ENCODE measurements around the gene RFTN2. TPM values are rescaled to one million over a fixed set of nuclear protein-coding genes. Genes with fewer than 3 reads are reported as not detected.
"Not testable (repeated sequence)": the region's sequence is repeated elsewhere in the genome, so short reads cannot be mapped to it uniquely, and the experiment has no call there.

RFTN2 gene, protein sequence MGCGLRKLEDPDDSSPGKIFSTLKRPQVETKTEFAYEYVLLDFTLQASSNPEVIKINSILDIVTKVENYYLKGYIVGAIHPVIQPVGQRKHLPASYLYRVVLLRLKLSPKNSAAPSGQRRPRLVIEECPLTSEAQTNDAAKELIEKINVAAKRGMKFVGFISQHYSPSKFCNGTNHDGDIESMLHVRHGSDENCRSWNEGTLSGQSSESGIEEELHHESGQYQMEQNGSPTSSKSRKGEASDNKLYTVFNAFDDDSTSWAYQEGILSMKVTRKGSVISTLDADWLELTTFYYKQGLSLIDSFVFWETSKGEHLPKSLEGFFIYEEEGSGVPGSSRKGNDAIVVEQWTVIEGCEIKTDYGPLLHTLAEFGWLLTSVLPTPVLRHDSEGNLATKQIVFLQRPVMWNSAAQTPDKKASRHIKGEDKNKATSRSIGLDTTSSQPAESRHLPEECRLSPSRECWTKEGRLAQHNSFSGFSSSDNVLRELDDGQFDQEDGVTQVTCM
- total RNA-seq = 1 to 10 TPM; 1.9 to 5.5 (median 2.0) TPM
- long read RNA-seq, donor 1, full-length matches to known transcripts = 2 of 4 reads
- long read RNA-seq, donor 1, partial matches to known transcripts = 1 of 4 reads
- long read RNA-seq, donor 1, other reads (novel, unspliced or antisense) = 1 of 4 reads
- long read RNA-seq, donor 2, full-length matches to known transcripts = 1 of 2 reads
- long read RNA-seq, donor 2, partial matches to known transcripts = 1 of 2 reads
- long read RNA-seq, donor 2, other reads (novel, unspliced or antisense) = 0 of 2 reads

- no peaks in the 10 kb centered on the region for H3K36me3 ChIP-seq (ENCODE audit: low read depth)
- DNase-seq (no peak), ATAC-seq (no peak)
- no peaks in the 10 kb centered on the region for H3K9me3 ChIP-seq
- no peak for TF ChIP-seq CTCF (IDR thresholded peaks at IDR 0.05)
- no peaks in the 10 kb centered on the region for H3K4me1 ChIP-seq (ENCODE audit: low read depth)
- no peak within 1 kb of the TSS for H3K4me3 ChIP-seq
- intact Hi-C loops (cut with DNase I, micrococcal nuclease) = no loop called here
Measured at GRCh38 chr2:197675246-197675645, at the start of gene RFTN2. TSS of gene RFTN2 (minus strand) at chr2:197675587. CDS start at chr2:197675458, 129 bp downstream.

DNA sequence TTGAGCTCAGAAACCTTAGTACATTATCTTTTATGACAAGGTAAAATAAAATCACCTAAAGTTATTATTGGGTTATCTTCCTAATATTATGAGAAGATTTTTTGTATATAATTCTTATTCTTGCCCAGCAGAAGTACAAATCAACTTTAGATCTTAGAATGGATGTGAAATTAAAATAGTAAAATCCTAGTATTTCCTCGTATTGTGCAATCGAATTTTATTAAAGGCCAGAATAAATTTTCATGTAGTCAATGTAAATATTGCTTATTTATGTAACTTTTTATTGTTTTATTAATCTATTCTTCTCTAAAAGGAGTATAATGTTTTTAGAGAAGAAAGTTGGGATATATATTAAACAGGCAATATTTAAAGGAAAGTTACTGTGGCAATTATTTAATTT lies 42.5 kb upstream of the RFTN2 start:
- ATAC-seq (no peak), DNase-seq (no peak)
- no peak for TF ChIP-seq CTCF (IDR thresholded peaks at IDR 0.05)
- no peak overlapping the region for H3K4me3 ChIP-seq
- no peaks in the 10 kb centered on the region for H3K36me3 ChIP-seq (ENCODE audit: low read depth)
- intact Hi-C loops (cut with DNase I, micrococcal nuclease) = no loop called here
- no peaks in the 10 kb centered on the region for H3K9me3 ChIP-seq
- H3K4me1 ChIP-seq (ENCODE audit: low read depth) = no peaks in the 10 kb centered on the region

DNA sequence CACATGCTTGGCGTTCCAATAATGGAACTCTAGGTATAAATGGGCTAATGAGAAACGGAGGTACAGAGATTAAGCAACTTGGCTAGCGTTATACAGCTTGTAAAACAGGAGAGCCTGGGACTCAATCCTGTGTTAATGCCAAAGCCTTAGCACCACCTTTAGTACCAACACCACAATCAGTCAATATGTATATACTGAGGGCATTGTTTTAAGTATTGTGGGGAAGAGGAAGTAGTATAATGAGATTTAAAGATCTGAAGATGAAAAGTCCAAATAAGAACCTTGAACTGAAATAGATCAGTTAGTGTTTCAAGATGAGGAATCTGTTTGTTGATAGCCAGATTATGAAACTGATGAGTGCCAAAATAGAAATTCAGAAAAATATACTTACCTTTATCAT lies 37.9 kb upstream of the RFTN2 start:
- TF ChIP-seq CTCF (IDR thresholded peaks at IDR 0.05) = no peak
- Histone ChIP-seq H3K9me3 (no peaks in the 10 kb centered on the region), H3K4me1 (ENCODE audit: low read depth) (no peaks in the 10 kb centered on the region), H3K4me3 (no peak overlapping the region), H3K36me3 (ENCODE audit: low read depth) (no peaks in the 10 kb centered on the region)
- ATAC-seq (peak; percentile 39), DNase-seq (no peak)
- intact Hi-C loops (cut with DNase I, micrococcal nuclease) = no loop called here

GRCh38 chr2:197711578-197711977 lies 36.2 kb upstream of the RFTN2 start:
- TF ChIP-seq CTCF (IDR thresholded peaks at IDR 0.05) = no peak
- ATAC-seq = no peak
- intact Hi-C loops (cut with DNase I, micrococcal nuclease) = no loop called here

DNA sequence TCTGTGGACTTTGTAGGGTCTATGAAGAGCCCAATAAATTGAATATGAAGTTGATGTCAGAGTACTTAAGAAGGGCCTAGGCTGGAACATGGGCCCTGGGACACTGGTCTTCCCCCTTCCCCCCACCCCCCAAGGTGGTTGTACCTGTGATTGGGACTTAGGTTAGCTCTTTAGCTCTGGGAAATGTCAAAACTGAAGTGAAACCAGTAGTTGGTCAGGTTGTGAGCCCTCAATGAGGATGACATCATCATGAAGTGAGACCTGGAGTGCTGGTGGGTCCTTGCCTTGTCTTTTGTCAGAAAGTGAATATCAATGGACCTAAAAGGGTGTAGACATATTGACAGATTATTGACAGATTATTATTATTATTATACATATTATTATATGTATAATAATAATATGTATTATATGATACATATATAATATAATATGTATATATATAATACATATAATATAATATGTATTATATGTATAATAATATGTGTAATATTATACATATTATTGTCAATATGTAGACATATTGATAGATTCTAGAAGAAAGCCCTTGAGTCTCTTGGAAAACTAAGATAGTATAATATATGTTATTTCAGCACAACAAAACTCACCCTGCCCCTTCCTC lies 35.1 kb upstream of the RFTN2 start:
- no peak for TF ChIP-seq CTCF (IDR thresholded peaks at IDR 0.05)
- no peak for DNase-seq
- Histone ChIP-seq H3K4me3 (no peak overlapping the region), H3K4me1 (ENCODE audit: low read depth) (peaks cover 12% of the 10 kb centered on the region), H3K9me3 (no peaks in the 10 kb centered on the region), H3K36me3 (ENCODE audit: low read depth) (no peaks in the 10 kb centered on the region)
- no peak for ATAC-seq
- intact Hi-C loops (cut with DNase I, micrococcal nuclease) = no loop called here

More at GRCh38 chr2:197711578-197711977, 36.2 kb upstream of the RFTN2 start:
- no peaks in the 10 kb centered on the region for H3K36me3 ChIP-seq (ENCODE audit: low read depth)
- H3K4me3 ChIP-seq = no peak overlapping the region
- DNase-seq = no peak
- H3K4me1 ChIP-seq (ENCODE audit: low read depth) = peaks cover 9% of the 10 kb centered on the region
- no peaks in the 10 kb centered on the region for H3K9me3 ChIP-seq

DNA sequence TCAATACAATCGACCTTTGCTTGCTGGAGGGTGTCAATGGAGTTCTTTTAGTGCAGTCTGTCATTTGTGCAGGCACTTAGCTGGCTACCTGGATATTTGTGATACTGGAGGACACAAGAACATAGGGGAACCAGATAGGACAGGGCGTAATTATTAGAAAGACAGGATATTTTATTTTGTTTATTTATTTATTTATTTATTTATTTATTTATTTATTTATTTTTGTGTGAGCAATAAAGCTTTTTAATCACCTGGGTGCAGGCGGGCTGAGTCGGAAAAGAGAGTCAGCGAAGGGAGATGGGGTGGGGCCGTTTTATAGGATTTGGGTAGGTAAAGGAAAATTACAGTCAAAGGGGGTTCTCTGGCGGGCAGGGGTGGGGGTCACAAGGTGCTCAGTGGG lies 33.8 kb upstream of the RFTN2 start:
- H3K9me3 ChIP-seq; H3K4me3 ChIP-seq; H3K36me3 ChIP-seq (ENCODE audit: low read depth); DNase-seq; intact Hi-C loops (cut with DNase I, micrococcal nuclease); ATAC-seq: not testable (repeated sequence)
- peaks cover 12% of the 10 kb centered on the region for H3K4me1 ChIP-seq (ENCODE audit: low read depth)
